Measurements from ENCODE around the gene FAM163B.

The FAM163B gene

GRCh38 chr9:133603135-133603927 is 5.9 kb downstream of the FAM163B start:
- H3K4me3 ChIP-seq (ENCODE audit: low read depth, low read length) = no peak overlapping the region
- TF ChIP-seq CTCF (IDR thresholded peaks at IDR 0.05; ENCODE audit: low read depth, low read length) = no peak
- in situ Hi-C loops (cut with HindIII; ENCODE audit: low sequenced_read_pairs) = no loop called here
- no peak for DNase-seq (ENCODE audit: low read depth, low spot score)

- no peak overlapping the region for H3K4me3 ChIP-seq (ENCODE audit: low read depth, low read length)
- no peak for DNase-seq (ENCODE audit: low read depth, low spot score)
- in situ Hi-C loops (cut with HindIII; ENCODE audit: low sequenced_read_pairs) = no loop called here
- no peak for TF ChIP-seq CTCF (IDR thresholded peaks at IDR 0.05; ENCODE audit: low read depth, low read length)
Observed at GRCh38 chr9:133602277-133602676, 6.9 kb downstream of the FAM163B start.

- TF ChIP-seq CTCF (IDR thresholded peaks at IDR 0.05; ENCODE audit: low read depth, low read length) = no peak
- no peak overlapping the region for H3K4me3 ChIP-seq (ENCODE audit: low read depth, low read length)
- in situ Hi-C loops (cut with HindIII; ENCODE audit: low sequenced_read_pairs) = no loop called here
- DNase-seq (ENCODE audit: low read depth, low spot score) = no peak
Observed at GRCh38 chr9:133601746-133602145, 7.4 kb downstream of the FAM163B start.

- DNase-seq (ENCODE audit: low read depth, low spot score) = no peak
- H3K4me3 ChIP-seq (ENCODE audit: low read depth, low read length) = no peak overlapping the region
- TF ChIP-seq CTCF (IDR thresholded peaks at IDR 0.05; ENCODE audit: low read depth, low read length) = no peak
- in situ Hi-C loops (cut with HindIII; ENCODE audit: low sequenced_read_pairs) = no loop called here
Observed at GRCh38 chr9:133600739-133601138, 8.4 kb downstream of the FAM163B start.

GRCh38 chr9:133599470-133600173 is 9.6 kb downstream of the FAM163B start:
- no peak for DNase-seq (ENCODE audit: low read depth, low spot score)
- no peak for TF ChIP-seq CTCF (IDR thresholded peaks at IDR 0.05; ENCODE audit: low read depth, low read length)
- no peak overlapping the region for H3K4me3 ChIP-seq (ENCODE audit: low read depth, low read length)
- in situ Hi-C loops (cut with HindIII; ENCODE audit: low sequenced_read_pairs) = no loop called here

GRCh38 chr9:133598978-133599377 is 10.2 kb downstream of the FAM163B start:
- TF ChIP-seq CTCF (IDR thresholded peaks at IDR 0.05; ENCODE audit: low read depth, low read length) = no peak
- H3K4me3 ChIP-seq (ENCODE audit: low read depth, low read length) = no peak overlapping the region
- in situ Hi-C loops (cut with HindIII; ENCODE audit: low sequenced_read_pairs) = no loop called here
- no peak for DNase-seq (ENCODE audit: low read depth, low spot score)
